Umbilical cord (tissue), 2 donors: ENCODE data around the gene NHSL1. TPM values are rescaled to one million over a fixed set of nuclear protein-coding genes. Genes with fewer than 3 reads are reported as not detected.

Experiments
- DNase-seq: peaks from one replicate; pipeline ENCODE4 v3.0.0-alpha.2; 2015; ENCODE audit warnings: low spot score
- total RNA-seq: library from RNA; depleted of rRNA; stranded (reverse); fragments of >200 nt; gene quantifications from one replicate; pipeline ENCODE4 v1.2.3, GENCODE V29; 2014; ENCODE audit warnings: low replicate concordance; ENCODE audit not compliant: insufficient read depth

NHSL1 gene
- total RNA-seq, 1 donor from 2014 or later: 25.8 TPM

DNA sequence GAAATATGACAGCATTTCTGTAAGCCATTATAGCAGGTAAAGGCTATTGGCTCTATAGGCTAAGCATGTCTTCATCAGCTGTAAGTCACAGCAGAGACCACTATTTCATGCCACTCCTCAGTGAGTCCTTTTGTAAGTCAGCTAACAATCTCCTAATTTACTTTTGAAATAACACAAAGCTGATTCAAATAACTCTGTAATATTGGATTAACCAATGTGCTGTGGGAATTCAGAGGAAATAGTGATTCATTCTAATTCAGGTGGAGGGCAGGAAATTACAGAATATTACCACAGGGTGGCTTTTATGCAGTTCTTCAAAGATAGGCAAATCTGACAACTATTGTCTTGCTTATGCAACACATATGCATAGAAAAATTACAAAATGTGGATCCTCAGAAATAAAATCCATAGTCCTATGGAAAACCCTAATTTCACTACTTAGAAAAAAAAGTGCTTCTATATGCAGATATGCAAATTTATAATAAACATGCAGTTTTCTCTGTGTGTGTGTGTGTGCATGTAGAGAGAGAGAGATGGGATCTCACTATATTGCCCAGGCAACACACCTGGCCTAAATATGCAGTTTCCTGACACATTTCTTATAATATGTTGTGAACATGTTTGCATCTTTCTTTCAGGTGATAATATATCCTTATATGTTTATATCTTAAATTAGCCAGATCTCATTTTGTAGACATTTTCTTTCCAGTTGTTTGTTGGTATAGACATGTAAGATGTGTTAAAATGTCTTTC, 126.4 kb downstream of the NHSL1 start:
- no peak for DNase-seq

Other genes with a start within 250 kb of the NHSL1 start
- not detected for gene SMIM28, start 121.6 kb downstream of the NHSL1 start, total RNA-seq
- gene HEBP2, start 95.3 kb downstream of the NHSL1 start, total RNA-seq: 6.7 TPM